HEK293 (cell line): ENCODE data around the gene TAAR6.

ENCODE experiments used
- MYNN ChIP-seq: fragments of 450-650 bp; formaldehyde crosslinking; IDR thresholded peaks from 2 replicates; pipeline ENCODE4 v1.5.1; 2016; ENCODE audit warnings: missing biosample characterization, missing genetic modification characterization, borderline replicate concordance
- ZNF174 ChIP-seq: fragments of 450-650 bp; formaldehyde crosslinking; IDR thresholded peaks from 2 replicates; pipeline ENCODE4 v1.5.0; 2017; ENCODE audit warnings: missing biosample characterization, mild to moderate bottlenecking, missing genetic modification characterization
- ZNF529 ChIP-seq: fragments of 450-650 bp; formaldehyde crosslinking; IDR thresholded peaks from 2 replicates; pipeline ENCODE4 v1.5.1; 2017; ENCODE audit warnings: missing genetic modification characterization, missing biosample characterization; ENCODE audit not compliant: insufficient replicate concordance
- TF ChIP-seq, protein P1 (sequence below): fragments of 450-650 bp; formaldehyde crosslinking; IDR thresholded peaks from 2 replicates; pipeline ENCODE4 v1.5.1; 2016; ENCODE audit warnings: missing biosample characterization, missing genetic modification characterization
- TF ChIP-seq, protein P2 (sequence below): fragments of 450-650 bp; formaldehyde crosslinking; IDR thresholded peaks from 2 replicates; pipeline ENCODE4 v1.5.1; 2016; ENCODE audit warnings: missing biosample characterization, missing genetic modification characterization
- TF ChIP-seq, protein P3 (sequence below): fragments of 450-650 bp; formaldehyde crosslinking; IDR thresholded peaks from 2 replicates; pipeline ENCODE4 v1.5.1; 2016; ENCODE audit warnings: missing biosample characterization, missing genetic modification characterization
- TF ChIP-seq, protein P4 (sequence below): fragments of 450-650 bp; formaldehyde crosslinking; IDR thresholded peaks from 2 replicates; pipeline ENCODE4 v1.5.1; 2016; ENCODE audit warnings: missing biosample characterization, missing genetic modification characterization
- TF ChIP-seq, protein P5 (sequence below): fragments of 450-650 bp; formaldehyde crosslinking; IDR thresholded peaks from 2 replicates; pipeline ENCODE4 v1.5.1; 2016; ENCODE audit warnings: missing biosample characterization, missing genetic modification characterization
- TF ChIP-seq, protein P6 (sequence below): fragments of 450-650 bp; formaldehyde crosslinking; IDR thresholded peaks from 2 replicates; pipeline ENCODE4 v1.5.1; 2016; ENCODE audit warnings: missing biosample characterization, missing genetic modification characterization
- TF ChIP-seq, protein P7 (sequence below): fragments of 450-650 bp; formaldehyde crosslinking; conservative IDR thresholded peaks from 2 replicates; pipeline ENCODE4 v1.5.1; 2016; ENCODE audit warnings: low read depth, missing biosample characterization, missing genetic modification characterization

DNA sequence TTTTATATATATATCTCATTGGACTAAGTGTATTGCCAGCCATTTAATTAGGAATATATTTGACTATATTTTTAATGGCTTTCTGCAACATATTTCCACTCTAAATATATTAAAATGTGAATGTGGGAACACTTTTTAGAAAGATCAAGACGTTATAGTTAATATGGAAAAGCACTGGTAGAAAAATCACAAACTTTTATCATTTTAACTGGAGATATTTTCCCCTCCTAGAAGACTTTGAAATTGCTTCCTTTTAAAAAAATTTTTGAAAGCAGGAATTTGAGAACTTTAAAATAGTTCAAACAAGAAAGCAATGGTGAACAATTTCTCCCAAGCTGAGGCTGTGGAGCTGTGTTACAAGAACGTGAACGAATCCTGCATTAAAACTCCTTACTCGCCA is 32.1 kb upstream of the TAAR6 start, which contains the start of gene TAAR9:
- TF ChIP-seq, protein P1, sequence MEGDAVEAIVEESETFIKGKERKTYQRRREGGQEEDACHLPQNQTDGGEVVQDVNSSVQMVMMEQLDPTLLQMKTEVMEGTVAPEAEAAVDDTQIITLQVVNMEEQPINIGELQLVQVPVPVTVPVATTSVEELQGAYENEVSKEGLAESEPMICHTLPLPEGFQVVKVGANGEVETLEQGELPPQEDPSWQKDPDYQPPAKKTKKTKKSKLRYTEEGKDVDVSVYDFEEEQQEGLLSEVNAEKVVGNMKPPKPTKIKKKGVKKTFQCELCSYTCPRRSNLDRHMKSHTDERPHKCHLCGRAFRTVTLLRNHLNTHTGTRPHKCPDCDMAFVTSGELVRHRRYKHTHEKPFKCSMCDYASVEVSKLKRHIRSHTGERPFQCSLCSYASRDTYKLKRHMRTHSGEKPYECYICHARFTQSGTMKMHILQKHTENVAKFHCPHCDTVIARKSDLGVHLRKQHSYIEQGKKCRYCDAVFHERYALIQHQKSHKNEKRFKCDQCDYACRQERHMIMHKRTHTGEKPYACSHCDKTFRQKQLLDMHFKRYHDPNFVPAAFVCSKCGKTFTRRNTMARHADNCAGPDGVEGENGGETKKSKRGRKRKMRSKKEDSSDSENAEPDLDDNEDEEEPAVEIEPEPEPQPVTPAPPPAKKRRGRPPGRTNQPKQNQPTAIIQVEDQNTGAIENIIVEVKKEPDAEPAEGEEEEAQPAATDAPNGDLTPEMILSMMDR: no peak
- TF ChIP-seq, protein P2, sequence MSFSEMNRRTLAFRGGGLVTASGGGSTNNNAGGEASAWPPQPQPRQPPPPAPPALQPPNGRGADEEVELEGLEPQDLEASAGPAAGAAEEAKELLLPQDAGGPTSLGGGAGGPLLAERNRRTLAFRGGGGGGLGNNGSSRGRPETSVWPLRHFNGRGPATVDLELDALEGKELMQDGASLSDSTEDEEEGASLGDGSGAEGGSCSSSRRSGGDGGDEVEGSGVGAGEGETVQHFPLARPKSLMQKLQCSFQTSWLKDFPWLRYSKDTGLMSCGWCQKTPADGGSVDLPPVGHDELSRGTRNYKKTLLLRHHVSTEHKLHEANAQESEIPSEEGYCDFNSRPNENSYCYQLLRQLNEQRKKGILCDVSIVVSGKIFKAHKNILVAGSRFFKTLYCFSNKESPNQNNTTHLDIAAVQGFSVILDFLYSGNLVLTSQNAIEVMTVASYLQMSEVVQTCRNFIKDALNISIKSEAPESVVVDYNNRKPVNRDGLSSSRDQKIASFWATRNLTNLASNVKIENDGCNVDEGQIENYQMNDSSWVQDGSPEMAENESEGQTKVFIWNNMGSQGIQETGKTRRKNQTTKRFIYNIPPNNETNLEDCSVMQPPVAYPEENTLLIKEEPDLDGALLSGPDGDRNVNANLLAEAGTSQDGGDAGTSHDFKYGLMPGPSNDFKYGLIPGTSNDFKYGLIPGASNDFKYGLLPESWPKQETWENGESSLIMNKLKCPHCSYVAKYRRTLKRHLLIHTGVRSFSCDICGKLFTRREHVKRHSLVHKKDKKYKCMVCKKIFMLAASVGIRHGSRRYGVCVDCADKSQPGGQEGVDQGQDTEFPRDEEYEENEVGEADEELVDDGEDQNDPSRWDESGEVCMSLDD (tag by site-specific recombination): no peak
- TF ChIP-seq, protein P3, sequence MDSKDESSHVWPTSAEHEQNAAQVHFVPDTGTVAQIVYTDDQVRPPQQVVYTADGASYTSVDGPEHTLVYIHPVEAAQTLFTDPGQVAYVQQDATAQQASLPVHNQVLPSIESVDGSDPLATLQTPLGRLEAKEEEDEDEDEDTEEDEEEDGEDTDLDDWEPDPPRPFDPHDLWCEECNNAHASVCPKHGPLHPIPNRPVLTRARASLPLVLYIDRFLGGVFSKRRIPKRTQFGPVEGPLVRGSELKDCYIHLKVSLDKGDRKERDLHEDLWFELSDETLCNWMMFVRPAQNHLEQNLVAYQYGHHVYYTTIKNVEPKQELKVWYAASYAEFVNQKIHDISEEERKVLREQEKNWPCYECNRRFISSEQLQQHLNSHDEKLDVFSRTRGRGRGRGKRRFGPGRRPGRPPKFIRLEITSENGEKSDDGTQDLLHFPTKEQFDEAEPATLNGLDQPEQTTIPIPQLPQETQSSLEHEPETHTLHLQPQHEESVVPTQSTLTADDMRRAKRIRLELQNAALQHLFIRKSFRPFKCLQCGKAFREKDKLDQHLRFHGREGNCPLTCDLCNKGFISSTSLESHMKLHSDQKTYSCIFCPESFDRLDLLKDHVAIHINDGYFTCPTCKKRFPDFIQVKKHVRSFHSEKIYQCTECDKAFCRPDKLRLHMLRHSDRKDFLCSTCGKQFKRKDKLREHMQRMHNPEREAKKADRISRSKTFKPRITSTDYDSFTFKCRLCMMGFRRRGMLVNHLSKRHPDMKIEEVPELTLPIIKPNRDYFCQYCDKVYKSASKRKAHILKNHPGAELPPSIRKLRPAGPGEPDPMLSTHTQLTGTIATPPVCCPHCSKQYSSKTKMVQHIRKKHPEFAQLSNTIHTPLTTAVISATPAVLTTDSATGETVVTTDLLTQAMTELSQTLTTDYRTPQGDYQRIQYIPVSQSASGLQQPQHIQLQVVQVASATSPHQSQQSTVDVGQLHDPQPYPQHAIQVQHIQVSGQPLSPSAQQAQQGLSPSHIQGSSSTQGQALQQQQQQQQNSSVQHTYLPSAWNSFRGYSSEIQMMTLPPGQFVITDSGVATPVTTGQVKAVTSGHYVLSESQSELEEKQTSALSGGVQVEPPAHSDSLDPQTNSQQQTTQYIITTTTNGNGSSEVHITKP (tag by site-specific recombination): no peak
- TF ChIP-seq MYNN (tag by site-specific recombination): no peak
- TF ChIP-seq, protein P4, sequence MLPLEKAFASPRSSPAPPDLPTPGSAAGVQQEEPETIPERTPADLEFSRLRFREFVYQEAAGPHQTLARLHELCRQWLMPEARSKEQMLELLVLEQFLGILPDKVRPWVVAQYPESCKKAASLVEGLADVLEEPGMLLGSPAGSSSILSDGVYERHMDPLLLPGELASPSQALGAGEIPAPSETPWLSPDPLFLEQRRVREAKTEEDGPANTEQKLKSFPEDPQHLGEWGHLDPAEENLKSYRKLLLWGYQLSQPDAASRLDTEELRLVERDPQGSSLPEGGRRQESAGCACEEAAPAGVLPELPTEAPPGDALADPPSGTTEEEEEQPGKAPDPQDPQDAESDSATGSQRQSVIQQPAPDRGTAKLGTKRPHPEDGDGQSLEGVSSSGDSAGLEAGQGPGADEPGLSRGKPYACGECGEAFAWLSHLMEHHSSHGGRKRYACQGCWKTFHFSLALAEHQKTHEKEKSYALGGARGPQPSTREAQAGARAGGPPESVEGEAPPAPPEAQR (tag by site-specific recombination): no peak
- TF ChIP-seq ZNF529 (tag by site-specific recombination): no peak
- TF ChIP-seq, protein P5, sequence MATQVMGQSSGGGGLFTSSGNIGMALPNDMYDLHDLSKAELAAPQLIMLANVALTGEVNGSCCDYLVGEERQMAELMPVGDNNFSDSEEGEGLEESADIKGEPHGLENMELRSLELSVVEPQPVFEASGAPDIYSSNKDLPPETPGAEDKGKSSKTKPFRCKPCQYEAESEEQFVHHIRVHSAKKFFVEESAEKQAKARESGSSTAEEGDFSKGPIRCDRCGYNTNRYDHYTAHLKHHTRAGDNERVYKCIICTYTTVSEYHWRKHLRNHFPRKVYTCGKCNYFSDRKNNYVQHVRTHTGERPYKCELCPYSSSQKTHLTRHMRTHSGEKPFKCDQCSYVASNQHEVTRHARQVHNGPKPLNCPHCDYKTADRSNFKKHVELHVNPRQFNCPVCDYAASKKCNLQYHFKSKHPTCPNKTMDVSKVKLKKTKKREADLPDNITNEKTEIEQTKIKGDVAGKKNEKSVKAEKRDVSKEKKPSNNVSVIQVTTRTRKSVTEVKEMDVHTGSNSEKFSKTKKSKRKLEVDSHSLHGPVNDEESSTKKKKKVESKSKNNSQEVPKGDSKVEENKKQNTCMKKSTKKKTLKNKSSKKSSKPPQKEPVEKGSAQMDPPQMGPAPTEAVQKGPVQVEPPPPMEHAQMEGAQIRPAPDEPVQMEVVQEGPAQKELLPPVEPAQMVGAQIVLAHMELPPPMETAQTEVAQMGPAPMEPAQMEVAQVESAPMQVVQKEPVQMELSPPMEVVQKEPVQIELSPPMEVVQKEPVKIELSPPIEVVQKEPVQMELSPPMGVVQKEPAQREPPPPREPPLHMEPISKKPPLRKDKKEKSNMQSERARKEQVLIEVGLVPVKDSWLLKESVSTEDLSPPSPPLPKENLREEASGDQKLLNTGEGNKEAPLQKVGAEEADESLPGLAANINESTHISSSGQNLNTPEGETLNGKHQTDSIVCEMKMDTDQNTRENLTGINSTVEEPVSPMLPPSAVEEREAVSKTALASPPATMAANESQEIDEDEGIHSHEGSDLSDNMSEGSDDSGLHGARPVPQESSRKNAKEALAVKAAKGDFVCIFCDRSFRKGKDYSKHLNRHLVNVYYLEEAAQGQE (tag by site-specific recombination): no peak
- no peak for TF ChIP-seq ZNF174
- TF ChIP-seq, protein P6, sequence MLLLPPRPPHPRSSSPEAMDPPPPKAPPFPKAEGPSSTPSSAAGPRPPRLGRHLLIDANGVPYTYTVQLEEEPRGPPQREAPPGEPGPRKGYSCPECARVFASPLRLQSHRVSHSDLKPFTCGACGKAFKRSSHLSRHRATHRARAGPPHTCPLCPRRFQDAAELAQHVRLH (tag by site-specific recombination): no peak
- TF ChIP-seq, protein P7, sequence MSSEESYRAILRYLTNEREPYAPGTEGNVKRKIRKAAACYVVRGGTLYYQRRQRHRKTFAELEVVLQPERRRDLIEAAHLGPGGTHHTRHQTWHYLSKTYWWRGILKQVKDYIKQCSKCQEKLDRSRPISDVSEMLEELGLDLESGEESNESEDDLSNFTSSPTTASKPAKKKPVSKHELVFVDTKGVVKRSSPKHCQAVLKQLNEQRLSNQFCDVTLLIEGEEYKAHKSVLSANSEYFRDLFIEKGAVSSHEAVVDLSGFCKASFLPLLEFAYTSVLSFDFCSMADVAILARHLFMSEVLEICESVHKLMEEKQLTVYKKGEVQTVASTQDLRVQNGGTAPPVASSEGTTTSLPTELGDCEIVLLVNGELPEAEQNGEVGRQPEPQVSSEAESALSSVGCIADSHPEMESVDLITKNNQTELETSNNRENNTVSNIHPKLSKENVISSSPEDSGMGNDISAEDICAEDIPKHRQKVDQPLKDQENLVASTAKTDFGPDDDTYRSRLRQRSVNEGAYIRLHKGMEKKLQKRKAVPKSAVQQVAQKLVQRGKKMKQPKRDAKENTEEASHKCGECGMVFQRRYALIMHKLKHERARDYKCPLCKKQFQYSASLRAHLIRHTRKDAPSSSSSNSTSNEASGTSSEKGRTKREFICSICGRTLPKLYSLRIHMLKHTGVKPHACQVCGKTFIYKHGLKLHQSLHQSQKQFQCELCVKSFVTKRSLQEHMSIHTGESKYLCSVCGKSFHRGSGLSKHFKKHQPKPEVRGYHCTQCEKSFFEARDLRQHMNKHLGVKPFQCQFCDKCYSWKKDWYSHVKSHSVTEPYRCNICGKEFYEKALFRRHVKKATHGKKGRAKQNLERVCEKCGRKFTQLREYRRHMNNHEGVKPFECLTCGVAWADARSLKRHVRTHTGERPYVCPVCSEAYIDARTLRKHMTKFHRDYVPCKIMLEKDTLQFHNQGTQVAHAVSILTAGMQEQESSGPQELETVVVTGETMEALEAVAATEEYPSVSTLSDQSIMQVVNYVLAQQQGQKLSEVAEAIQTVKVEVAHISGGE (tag by site-specific recombination): no peak
